NCI-H2029 (cell line): ENCODE data around the gene CPXM1.
A peak's percentile ranks its signal among the peaks of the same experiment; 100 is the strongest.
"Not testable (repeated sequence)": the region's sequence is repeated elsewhere in the genome, so short reads cannot be mapped to it uniquely, and the experiment has no call there.

ENCODE experiments used
- DNase-seq: peaks from one replicate; lab custom pipeline; 2025; lab: John Stamatoyannopoulos, UW

The CPXM1 gene

DNA sequence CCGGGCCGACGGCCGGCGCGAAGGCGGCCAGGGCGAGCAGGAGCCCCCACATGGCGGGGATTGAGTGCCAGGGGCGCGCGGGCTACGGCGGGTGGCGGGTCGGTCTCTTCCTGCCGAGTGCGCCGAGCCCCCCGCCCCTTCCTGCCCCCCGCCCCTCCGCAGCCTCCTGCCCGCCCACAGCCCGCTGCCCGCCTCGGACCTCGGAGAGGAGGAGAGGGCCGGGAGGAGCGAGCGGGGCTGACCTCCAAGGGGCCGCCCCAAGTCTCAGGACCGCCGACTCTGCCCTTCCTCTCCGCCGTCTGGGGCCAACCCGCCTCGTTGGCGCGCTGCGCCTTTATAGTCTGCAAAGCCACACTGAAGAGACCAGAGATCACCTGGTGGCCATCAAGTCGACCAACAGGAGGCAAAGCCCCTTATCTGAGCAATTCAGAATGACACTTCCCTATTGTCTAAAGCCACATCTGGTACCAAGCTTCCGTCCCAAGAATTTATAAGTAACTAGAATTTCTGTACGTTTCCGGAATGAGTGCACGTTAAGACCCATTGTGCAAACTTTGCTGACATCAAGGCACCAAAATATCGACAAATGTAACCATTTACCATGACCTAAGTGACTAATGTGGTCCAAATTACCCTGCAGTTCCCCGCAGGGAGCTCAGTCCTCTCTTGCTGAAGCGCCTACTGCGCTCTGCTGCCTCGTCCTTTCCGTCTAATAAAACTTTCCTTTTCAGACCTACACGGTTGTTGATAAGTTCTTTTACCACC is at the start of gene CPXM1:
TSS of gene CPXM1 (minus strand) at position 107 of the 765 bp plus-strand sequence. CDS start at position 52, 55 bp downstream.
- DNase-seq: no peak

- DNase-seq: no peak
Observed at GRCh38 chr20:2849529-2849928, 49.1 kb upstream of the CPXM1 start.

DNA sequence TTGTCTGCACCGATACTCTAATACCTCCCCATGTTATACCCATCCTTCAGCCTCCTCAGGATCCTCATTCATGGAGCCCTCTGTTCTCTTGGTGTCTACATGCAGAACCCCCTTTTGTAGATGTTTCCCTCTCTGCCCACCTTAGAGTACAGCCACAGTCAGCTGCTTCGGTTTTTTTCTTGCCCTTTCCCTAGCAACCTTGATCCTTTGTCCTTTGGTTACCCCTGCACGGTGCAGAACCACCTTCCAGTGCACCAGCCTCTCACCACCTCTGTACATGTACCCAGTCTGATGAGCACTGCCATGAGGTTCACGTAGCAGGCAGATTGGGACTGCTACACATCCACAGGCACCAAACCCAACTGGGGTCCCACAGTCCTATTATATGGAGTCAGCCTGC is 47.4 kb upstream of the CPXM1 start:
- DNase-seq: no peak

GRCh38 chr20:2846698-2847097 is 46.3 kb upstream of the CPXM1 start:
- DNase-seq: no peak

DNA sequence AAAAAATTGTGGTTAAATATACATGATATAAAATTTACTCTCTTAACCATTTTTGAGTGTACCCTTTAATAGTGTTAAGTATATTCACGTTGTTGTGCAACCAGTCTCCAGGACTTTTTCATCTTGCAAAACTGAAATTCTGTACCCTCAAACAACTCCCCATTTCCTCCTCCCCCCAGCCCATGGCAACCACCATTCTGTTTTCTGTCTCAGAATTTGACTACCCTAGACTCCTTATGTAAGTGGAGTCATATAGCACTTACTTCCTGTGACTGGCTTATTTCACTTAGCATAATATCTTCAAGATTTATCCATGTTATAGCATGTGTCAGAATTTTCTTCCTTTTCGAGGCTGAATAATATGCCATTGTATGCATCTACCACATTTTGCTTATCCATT is 45.2 kb upstream of the CPXM1 start:
- DNase-seq: no peak

DNA sequence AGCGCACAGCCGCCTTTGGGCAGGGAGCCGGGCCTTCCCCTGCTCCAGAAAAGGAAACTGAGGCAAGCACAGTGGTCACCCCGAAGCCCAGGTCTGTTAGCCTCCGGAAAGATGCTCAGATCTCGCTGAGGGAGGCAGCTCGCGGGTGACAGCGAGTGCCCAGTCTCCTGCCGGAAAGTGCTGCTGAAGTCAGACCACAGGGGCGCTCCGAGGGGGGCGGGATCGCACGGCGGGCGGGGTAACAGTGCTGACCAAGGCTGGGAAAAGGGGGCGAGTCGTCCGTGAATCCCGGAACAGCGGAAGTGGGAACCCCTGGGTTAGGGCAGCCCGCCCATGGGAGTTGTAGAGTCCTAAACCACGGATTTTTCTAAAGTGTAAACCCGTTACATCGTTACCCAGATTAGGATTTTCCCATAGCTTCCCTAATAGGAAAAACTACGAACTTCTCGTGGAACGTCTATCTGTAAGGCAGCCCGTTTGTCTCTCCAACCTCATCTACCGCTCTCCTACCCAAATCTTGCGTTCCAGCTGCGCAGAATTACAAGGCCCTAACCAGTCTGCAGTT is 40.6 kb upstream of the CPXM1 start:
- no peak for DNase-seq

DNA sequence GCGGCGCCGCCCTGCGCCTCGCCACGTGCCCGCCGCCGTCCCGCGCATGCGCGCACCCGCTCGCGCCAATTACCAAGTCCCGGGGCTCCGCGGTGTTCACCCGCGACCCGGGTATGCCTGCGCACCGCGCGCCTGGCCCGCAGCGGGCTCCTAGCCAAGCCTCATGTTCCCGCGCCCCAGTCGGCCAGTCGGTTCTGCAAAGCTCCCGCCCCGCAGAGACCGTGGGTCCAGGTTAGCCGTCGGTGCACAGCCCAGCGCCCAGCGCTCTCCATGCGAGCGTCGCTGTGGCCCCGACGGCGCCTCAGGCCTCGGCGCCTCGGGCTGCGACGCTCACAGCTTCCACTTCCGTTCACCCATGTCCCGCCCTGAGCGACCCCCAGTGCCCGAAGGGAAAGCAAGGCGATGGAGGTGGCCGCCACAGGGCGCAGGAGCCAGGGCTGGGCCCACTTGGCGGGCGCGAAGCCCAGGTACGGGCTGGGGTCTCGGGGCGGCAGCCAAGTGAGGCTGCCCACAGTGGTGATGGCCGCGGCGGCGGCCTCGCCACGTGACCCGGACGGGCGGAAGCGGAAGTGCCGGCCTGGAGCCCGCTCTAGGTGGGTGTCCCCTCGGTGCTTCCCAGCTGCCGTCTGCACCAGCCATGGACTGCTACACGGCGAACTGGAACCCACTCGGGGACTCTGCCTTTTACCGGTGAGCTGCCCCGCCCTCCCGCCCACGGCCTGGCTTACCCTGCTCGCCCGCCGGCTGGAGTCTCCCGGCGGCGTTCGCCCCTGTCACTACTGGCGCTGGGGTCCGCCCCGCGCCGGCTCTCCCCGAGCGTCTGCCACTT is 39.9 kb upstream of the CPXM1 start, which contains the start of the genes PCED1A and VPS16:
TSS of gene PCED1A (minus strand) at position 518 of the 829 bp plus-strand sequence. CDS start 743 bp downstream, outside the sequence.
TSS of gene VPS16 (plus strand) at position 608 of the 829 bp plus-strand sequence. CDS start at position 638, 30 bp downstream.
- peak; percentile 75 for DNase-seq

DNA sequence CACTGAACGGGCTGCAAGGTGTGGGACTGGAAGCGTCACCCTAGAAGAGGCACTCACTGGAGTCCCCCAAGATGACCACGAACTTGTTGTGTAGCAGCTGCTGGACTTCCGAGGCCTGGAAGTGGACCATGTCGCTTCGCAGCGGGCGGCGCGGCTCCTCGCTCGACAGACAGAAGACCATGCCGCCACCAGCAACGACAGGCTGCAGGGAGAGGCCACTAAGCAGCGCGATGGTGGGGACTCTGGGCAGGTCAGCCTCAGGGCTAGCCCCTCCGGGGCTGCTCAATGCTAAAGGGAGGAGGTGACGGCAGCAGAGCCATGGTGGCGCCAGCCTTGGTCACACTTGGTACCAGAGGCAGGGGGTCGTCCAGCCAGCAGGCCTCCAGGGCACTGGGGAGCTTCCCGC is 39.3 kb upstream of the CPXM1 start:
- no peak for DNase-seq

DNA sequence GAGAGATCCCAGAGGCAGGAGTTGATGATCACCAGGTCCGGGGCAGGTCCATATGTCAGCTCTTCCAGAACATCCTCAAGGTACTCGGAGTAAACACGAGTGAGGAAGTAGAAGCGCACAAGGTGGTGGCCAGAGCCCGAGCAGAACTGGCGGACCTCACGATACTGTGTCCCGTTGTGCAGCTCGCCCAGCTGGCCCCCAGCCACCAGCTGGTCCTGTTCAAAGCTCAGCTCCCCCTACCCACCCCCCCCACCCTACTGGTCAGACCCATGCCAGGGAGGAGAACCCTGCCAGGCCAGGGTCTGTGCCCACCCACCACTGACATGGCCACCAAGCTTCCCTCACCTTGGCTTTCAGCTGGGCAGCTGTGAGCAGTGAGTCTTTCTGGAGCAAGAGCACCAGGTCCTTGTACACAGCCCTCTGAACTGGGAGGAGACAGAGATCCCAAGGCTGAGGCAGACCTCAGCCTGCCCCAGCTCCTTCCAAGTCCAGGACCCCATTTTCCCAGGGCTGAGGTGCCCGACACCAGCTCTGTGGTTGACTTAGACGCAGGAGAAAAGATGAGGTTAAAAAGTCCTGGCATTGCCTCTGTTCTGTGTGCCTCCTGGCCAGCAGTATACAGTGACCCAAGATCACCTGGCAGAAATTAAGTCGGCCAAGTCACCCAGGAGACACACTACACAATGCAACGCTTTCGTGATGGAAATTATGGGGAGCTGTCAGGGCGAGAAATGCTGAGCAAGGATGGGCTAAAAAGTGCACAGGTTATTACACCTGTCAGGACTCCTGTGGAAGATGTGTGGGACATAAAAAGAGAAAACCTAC is 38.6 kb upstream of the CPXM1 start:
- no peak for DNase-seq

- DNase-seq: no peak
Observed at GRCh38 chr20:2838170-2838797, 37.9 kb upstream of the CPXM1 start.

DNA sequence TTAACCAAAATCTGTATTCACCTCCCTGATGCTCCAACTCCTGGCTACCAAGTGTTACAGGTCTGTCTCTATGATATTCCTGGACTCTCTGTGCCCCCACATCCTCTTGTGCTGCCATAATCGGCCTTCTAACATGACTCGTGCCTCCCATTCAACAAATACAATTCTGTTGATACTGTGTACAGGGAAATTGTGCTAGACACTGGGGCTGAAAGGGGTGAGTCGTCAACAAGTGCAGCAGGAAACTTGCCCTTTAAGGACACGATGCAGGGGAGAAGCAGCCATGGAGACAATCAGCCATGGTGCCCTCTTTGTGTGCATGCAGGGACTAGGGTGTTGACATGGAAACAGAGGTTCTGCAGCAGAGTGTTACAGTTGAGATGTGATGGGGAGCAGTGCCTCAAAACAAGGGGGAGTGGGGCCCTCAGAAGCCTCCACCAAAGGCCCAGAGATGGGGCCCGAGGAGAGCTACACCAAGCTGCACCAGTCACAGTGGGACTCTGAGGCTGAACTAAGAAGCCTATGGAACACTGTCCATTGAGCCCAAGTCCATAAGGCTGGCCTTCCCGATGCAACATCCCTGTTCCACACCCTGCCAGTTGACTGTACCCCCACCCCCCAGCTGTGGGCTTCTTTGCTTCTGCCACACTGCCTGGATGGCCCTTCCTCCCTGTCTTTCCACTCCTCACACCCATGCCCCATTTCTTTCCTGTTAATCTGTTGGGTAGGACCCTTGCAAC is 37.0 kb upstream of the CPXM1 start:
- DNase-seq: no peak

GRCh38 chr20:2836035-2836434 is 35.6 kb upstream of the CPXM1 start:
- DNase-seq: no peak

DNA sequence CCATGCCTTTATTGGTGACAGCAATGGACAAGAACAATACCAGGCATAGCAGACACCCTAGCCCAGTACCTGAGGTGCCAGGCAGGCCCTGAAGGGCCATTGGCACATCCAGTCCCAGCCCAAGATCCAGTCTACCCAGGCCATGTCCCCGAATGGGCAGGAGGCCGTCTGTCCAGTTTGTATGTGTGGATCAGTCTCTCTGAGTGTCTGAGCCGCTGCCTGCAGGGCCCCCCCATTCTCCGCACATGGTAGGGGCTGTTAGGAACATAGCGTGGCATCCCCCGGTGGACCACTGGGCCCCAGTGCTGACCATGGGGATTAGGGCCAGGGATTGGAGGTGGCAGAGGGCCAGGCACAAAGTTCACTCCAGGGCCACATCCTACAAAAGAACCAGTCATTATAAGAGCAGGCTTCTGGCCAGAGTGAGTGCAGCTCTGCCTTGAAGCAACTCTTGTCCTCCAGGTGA is 34.9 kb upstream of the CPXM1 start:
- DNase-seq: no peak

- DNase-seq: no peak
Observed at GRCh38 chr20:2834401-2835110, 34.1 kb upstream of the CPXM1 start.

DNA sequence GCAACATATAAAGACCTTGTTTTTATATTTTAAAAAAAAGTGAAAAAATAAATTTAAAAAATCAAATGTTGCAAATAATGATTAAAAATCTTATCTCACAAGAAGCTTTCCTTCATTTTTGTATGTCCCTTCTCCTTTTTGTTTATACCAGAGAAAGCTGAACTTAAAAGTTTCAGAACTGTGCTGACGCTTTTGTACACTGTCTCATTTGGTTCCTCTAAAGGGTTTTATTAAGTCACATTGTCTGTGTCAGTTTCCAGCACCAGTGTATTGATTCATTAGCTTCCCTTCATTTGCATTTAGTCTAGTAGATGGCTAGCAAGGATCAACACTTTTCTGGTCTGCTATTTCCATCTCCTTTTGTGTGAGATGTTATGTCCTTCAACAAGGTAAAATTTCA is 33.3 kb upstream of the CPXM1 start:
- no peak for DNase-seq

DNA sequence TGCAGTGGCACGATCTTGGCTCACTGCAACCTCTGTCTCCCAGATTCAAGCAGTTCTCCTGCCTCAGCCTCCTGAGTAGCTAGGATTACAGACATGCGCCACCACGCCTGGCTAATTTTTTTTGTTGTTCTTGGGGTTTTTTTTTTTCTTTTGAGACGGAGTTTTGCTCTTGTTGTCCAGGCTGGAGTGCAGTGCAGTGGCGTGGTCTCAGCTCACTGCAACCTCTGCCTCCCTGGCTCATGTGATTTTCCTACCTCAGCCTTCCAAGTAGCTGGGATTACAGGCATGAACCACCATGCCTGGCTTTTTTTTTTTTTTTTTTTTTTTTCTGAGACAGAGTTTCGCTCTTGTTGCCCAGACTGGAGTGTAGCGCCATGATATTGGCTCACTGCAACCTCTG is 30.8 kb upstream of the CPXM1 start:
- not testable (repeated sequence) for DNase-seq

DNA sequence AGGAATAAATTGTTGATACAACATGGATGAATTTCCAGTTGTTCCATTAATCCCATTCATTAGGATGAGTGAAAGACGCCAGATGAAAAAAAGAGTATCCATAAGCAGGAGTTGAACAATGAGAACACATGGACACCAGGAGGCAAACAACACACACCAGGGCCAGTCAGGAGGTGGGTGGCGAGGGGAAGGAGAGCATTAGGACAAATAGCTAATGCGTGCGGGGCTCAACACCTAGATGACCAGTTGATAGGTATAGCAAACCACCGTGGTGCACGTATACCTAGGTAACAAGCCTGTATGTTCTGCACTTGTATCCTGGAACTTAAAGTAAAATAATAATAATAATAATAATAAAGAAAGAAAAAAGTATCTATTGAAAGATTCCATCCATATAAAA is 28.9 kb upstream of the CPXM1 start:
- no peak for DNase-seq

DNA sequence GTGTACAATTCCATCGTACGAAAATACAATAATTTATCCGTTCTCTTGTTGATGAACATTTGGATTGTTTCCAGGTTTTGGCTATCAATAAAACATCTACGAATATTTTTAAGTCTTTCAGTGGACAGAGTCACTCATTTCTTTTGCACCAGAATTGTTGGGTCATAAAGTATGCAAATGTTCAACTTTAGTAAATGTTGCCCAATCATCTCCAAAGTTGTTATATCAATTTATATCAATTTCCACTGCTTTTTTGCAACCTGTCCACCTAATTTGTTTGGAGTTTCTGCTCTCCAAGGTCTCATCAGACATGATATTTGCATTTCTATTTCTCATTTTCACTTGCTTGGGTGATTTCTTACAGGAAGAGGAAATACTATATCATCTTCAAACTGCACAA is 26.2 kb upstream of the CPXM1 start:
- no peak for DNase-seq

DNA sequence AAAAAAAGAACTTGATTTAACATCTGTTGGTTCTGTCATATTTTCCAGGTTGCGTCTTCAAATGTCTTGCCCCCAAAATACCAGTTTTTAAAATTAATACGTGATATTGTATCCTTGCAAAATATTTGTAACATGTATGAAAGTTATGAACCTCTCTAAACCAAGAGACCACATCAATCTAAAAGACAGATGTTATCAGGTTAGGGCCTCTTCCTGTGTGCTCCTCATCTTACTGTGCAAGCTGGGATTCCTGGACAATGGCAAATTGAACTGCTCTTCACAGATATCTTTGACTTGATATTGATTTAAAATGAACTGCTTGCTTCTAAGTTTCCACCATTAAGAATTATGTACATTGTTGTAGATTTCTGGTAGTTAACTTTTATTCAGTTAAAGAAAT is 25.3 kb upstream of the CPXM1 start:
- no peak for DNase-seq

GRCh38 chr20:2822073-2822472 is 21.6 kb upstream of the CPXM1 start:
- no peak for DNase-seq
